GM21717 (cell line): ENCODE results near the gene CCT3.
"Not testable (repeated sequence)": the region's sequence is repeated elsewhere in the genome, so short reads cannot be mapped to it uniquely, and the experiment has no call there.

Experiments
- ATAC-seq: cut with Tn5 transposase; IDR thresholded peaks from one replicate; pipeline ENCODE4 v1.9.1; 2021; ENCODE audit warnings: mild to moderate bottlenecking, moderate library complexity; ENCODE audit not compliant: unreplicated experiment

The CCT3 gene

DNA sequence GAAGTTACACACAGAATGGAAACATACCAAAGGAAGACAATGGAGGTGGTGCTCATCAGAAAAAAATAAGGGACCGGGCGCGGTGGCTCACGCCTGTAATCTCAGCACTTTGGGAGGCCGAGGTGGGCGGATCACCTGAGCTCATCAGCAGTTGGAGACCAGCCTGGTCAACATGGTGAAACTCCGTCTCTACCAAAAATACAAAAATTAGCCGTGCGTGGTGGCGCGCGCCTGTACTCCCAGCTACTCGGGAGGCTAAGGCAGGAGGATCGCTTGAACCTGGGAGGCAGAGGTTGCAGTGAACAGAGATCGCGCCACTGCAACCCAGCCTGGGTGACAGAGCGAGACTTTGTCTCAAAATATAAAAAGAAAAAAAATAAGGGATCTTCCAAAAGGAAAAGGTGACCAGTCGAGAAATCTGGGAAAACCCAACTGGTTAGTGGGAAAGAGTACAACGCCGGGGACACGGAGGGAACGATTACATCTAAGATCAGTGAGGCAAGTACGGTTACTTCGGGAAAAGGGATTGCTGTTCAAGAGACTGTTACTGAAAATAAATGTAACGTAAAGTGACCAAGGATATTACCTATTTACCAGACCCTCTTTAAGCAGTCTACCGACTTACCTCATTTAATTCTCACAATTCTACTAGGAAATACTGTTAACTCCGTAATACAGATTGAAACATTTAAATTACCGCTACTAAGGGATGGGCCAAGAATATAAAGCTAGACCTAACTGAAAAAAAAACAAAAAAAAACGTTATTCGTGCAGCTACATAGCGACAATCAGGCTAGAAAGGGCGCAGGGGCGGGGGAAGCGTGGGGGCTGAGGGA lies 822 bp downstream of the CCT3 start:
- no peak for ATAC-seq

DNA sequence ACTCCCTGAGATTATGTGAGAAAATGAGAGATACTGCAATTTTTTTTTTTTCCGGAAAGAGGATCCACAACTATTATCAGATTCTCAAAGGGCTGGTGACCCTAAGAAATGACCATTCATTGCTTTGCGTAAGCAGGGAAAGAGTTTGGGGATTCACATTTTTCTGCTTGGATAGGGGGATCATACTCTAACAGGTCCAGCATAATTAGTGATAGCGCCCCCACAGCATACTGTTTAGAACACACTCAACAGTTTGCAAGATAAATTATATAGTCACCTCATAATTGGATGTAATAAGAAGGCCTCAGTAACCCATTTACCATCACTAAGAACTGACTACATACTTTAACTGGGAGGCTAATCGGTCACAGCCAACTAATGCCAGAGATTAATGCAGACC lies 1.9 kb downstream of the CCT3 start:
- ATAC-seq = no peak

DNA sequence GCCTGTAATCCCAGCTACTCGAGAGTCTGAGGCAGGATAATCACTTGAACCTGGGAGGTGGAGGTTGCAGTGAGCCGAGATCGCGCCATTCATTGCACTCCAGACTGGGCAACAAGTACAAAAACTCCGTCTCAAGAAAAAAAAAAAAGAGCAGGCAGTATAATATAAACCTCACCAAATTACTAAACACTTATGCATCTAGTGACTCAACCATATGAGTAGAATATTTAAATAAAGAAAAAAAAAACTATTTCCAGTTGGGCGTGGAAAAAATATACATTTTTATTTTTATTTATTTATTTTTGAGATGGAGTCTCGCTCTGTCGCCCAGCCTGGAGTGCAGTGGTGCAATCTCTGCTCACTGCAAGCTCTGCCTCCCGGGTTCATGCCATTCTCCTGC lies 14.9 kb downstream of the CCT3 start:
- ATAC-seq = not testable (repeated sequence)

DNA sequence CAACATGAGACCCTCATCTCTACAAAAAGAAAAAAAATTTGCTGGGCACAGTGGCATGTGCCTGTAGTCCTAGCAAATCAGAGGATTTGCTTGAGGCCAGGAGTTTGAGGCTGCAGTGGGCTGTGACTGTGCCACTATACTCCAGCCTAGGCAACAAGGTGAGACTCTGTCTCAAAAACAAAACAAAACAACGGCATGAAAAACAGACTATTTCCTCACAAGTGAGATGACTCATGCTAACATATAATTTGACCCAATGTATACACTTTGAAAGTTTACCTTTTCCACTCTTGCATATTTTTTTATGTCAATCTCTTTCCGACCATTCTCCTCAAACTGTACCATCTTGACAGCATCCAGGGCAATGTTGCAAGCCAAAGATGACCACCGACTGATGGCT lies 17.5 kb downstream of the CCT3 start:
- ATAC-seq = no peak

DNA sequence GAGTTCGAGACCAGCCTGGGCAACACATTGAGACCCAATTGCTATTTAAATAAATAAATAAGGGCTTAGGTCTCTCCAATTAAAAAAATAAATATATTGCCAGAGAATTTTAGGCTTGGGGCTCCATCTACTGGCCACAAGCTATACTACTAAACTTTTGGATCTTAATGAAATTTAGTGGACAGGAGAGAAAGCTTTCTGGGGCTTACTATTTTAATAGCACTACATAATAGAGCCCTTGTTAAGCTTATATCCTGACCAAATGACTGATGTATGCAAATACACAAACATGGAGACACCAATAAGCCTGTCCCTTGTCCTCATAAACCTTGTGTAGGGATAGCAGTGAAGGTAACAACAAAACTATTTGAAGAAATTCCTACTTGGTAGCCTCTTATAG lies 18.4 kb downstream of the CCT3 start:
- ATAC-seq = no peak

DNA sequence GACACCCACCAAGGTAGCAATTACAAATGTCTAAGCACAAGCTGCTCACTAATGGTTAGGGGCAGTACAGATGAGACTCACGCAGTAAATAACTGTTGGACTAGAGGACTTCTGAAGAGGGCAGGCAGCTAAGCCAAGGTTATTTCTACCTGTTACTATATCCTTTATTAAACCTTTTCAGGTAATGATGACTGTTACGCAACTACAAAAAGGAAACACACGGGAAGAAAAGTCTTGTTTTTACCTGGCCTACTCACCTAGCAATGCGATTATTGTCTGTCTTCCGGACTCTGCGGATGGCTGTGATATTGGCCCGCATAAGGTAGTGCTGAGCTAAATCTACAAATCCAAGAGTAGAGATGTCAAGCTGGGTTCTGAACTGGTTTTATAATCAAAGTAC lies 21.2 kb downstream of the CCT3 start:
- no peak for ATAC-seq

DNA sequence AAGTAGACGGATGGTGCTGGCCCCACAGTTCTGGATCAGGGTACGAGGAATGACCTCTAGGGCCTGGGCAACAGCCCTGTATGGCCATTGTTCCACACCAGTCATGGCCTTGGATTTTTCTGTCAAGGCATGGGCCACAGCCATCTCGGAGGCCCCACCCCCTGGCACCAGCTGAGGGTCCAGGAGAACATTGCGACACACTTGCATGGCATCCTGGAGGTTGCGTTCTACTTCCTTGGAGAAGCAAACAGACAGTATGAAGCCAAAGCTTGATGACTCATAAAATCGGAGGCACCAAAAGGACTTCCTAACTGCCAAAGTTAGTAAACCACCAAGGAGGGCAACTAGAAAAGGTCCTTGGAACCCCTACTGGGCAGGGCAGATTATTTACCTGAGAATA lies 27.1 kb downstream of the CCT3 start:
- no peak for ATAC-seq

DNA sequence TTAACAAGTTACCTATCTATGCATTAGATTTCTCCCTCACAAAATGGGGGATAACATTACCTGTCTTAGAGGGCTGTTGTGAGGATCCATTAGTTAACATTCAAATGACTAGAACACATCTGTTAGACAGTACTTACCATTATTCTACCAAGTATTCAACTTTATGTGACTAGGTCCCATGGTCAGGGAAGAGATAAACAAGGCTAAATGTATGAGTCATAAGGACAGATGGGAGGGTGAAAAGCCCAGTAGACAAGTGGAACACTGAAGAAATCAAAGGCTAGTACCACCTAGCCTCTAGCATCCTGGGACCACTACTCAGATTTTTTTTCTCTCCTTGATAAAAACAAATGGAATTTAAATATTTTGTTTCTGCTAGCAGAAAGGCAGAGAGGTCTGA lies 30.0 kb downstream of the CCT3 start:
- ATAC-seq = no peak

DNA sequence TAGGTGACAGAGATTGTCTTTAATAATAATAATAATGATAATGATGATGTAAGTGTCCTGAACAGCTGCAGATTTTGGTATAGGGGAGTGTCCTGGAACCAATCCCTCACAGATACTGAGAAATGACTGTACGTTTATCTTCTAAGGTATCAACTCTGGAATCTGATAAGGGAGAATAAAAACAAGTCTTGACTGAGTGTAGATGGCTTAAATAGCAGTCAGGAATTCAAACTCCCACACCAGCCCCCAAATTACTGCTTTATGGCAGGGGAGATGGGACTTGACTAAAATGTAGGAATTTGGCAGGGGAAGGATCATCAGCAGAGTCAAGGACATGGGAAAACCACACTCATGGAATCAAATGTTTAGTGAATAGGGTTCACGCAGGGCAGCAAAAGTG lies 32.9 kb downstream of the CCT3 start:
- no peak for ATAC-seq

DNA sequence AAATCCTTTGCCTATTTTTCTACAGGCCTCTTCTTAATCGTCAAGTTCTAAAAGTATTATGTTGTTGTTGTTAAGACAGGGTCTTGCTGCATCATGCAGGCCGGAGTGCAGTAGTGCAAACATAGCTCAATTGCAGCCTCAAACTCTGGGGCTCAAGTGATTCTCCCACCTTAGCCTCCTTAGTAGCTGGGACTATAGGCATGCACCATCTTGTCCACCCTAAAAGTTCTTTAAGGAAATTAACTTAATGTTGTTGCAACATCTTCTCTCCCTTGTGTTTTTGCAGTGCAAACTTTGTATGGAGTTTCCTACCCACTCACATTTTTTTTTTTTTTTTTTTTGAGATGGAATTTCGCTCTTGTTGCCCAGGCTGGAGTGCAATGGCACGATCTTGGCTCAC lies 34.9 kb downstream of the CCT3 start:
- ATAC-seq = no peak

DNA sequence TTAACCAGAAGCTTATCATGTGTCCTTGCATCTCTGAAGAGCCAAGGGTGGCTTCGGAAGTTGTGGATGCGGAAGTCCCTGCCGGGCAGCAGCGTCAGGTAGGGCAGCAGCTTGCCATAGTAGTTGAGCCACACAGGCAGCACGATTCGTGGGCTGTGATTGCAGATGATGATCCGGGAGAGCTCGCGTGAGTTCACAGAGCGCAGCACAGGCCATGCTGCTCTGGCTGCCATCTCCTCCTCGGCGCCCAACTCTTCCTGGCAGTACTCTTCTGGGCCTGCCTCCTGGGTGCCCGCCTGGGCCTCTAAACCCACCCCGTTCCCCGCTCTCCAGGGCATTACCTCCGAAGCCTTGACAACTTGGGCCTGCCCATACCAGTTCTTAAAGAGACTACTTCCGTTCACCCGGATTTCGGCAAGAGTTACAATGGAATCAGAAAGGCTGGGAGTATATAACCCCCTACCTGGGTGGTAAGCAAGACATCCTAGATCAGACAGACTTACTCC lies 39.2 kb downstream of the CCT3 start, which contains the start of gene VHLL:
Gene VHLL (minus strand): TSS at position 456 of the 506 bp plus-strand sequence. CDS start 118 bp downstream, at position 338.
- ATAC-seq = no peak

DNA sequence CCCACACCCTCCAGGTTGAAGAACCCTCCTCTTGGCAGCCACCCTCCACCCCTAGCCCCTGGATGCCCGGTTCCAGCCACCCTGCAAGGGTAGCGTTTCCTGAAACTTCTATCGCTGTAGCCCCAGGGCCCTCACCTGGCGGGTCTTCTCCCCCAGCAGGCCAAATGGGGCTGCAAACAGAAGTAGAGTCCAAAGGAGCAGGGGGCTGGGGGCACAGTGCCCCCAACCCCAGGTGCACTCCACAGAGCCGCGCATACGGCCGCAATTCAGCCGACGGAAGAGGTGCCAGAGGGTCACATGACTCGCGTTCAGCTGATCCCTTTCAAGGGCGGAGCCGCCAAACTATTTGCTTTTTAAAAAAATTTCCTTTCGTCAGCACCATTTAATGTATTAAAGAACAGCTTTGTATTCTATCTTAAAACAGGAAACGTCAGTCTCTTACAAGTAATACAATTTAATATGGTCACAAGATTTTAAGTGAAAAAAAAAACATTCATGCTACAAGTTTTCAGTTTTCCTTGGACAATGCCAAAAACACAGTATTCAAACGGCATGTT lies 42.6 kb downstream of the CCT3 start, which contains the start of gene GLMP:
Gene GLMP (minus strand): TSS at position 289 of the 557 bp plus-strand sequence. CDS start 34 bp downstream, at position 255.
- no peak for ATAC-seq

DNA sequence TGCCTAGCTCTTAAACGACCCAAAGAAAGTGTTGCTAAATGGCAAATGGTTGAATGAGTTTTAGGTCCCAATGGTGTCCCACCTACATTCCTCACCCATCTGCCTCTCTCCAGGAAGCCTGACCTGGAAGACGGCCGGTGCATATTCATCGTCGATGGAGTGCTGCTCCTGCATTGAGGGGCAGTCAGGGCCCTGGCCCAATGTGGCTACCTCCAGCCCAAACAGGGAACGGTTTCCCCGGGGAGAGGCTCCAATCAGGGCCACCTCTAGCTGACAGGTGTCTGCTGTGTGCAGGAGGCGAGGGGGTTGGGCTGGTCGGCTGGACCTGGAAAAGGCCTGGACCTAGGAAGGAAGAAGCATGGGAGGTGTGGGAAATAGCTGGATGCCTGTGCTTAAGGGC lies 44.2 kb downstream of the CCT3 start:
- ATAC-seq = no peak

DNA sequence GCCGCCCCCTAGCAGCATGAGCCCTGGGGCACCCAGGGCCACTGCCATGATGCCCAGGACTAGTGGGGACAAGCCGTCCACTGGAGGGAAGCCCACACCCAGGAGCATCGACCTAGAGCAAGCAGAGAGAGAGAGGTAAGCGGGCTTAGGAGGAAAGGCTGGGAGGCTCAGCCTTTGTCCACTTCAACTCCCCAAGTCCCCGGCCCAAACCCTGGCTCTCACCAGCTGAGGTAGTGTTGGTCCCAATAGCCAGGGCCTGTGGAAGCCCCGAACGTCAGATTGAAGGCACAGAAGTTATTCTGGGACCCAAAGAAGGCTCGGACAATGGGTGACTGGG lies 45.0 kb downstream of the CCT3 start:
- no peak for ATAC-seq

DNA sequence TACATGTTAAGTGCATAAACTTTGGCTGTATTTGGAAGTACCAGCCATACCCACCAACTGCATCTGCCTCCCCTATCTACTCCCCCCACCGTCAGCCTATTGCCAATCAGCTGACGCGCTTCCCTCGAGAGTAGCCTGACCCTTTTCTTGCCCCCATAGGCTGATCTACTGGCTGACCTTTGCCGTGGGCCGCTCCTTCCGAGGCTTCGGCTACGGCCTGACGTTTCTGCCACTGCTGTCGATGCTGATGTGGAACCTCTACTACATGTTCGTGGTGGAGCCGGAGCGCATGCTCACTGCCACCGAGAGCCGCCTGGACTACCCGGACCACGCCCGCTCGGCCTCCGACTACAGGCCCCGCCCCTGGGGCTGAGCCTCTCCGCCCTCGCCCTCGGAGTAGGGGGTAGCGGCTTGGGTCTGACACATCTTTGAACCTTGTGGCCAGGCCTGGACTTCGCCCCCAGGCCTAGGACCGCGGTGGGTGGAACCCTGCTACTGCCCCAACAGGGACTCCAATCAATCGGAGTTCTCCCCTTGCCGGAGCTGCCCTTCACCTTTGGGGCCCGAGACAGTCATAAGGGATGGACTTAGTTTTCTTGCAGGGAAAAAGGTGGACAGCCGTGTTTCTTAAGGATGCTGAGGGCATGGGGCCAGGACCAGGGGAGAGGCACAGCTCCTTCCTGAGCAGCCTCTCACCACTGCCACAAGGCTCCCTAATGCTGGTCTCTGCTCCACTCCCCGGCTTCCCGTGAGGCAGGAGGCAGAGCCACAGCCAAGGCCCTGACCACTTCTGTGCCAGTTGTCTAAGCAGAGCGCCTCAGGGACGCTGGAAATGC lies 46.6 kb downstream of the CCT3 start:
- no peak for ATAC-seq

DNA sequence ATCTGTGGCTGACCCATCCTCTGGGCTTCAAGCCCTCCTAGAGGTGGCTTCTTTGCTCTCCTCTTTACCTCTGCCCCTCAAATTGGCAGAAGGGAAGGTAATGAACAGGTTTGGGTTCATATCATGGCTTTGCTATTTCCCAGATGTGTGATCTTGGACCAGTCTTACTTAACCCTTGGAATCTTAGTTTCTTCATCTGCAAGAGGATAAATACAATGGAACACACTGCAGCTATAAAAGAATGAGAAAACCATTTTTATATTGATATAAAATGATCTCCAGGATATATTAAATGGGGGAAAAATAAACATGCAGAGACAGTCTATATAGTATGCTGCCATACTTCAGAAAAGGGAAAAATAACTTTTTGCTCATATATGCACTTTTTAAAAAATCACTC lies 48.2 kb downstream of the CCT3 start:
- ATAC-seq = no peak

DNA sequence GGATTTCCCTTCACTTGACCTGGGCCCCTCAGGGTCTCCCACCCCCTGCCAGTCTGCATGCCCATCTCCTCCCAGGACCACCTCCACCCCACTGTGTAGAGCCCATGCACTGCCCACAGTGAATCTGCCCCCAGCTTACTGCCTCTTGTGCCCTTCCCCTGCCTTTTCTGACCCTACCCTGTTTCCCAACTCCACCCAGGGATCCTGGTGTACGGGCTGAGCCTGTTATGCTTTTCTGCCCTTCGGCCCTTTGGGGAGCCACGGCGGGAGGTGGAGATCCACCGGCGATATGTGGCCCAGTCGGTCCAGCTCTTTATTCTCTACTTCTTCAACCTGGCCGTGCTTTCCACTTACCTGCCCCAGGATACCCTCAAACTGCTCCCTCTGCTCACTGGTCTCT lies 52.0 kb downstream of the CCT3 start:
- ATAC-seq = no peak

DNA sequence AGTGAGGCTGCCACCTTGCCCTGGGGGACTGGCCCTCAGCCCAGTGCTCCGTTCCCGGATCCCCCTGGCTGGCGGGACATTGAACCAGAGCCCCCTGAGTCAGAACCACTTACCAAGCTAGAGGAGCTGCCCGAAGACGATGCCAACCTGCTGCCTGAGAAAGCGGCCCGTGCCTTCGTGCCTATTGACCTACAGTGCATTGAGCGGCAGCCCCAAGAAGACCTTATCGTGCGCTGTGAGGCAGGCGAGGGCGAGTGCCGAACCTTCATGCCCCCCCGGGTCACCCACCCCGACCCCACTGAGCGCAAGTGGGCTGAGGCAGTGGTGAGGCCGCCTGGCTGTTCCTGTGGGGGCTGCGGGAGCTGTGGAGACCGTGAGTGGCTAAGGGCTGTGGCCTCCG lies 52.7 kb downstream of the CCT3 start:
- ATAC-seq = no peak

DNA sequence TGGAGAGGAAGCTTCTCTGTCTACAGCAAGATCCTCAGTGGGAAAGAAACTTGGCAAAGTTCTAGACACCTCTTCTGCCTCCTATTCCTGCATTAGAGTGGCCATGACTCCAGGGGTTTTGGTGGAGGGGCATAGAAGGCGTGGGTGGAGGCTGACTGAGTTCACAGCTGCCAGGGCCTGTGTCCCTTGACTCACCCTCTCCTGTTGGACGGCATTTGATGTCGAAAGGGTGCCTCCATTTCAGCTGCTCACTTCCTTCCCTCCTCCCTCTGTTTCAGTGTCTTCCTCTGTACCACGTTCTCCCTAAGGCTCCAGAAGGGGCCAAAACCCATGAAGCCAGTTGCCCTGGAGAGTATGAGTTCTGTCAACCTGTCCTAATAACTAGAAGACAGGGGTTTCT lies 53.3 kb downstream of the CCT3 start:
- ATAC-seq = no peak

DNA sequence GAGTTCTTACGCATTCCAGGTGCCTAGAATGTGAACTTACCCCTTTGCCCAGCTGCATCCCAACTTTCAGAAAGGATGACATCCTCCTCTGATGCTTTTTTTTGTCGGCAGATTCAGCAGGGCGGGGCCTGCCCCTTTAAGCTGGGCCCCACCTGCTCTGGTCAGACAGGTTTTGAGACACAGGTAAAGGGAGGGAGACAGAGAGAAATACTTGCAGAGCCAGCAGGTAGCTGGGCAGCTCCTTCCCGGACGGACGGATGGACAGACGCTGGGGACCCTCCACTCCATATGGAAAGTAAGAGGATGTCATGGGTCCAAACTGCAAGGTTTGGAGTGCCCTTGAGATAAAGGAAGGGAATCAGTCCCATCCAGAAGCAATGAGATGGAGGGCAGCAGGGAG lies 54.0 kb downstream of the CCT3 start, which contains the start of gene TMEM79:
Gene TMEM79 (plus strand): TSS at position 214 of the 400 bp plus-strand sequence. CDS start 902 bp downstream, outside the sequence.
- ATAC-seq = no peak

DNA sequence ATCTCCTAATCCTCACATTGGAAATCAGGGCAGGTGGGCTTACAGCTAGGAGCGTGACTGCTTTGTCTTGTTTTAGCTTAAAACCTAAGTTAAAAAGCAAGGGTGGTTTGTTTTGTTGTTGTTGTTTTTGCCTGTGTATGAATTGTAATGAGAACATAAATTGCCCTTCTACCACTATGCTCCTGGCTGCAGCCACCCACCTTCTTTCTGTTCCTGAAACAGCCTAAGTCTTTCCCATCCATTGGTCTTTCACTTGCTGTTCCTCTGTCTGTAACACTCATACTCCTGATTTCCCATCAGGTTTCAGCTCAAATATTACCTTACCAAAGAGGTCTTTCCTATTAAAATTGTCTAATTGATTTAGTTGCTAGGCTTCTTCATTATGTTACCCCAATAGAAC lies 54.6 kb downstream of the CCT3 start:
- ATAC-seq = no peak
